Stimulated activated CD8-positive, alpha-beta memory T cell treated with anti-CD3 and anti-CD28 coated beads, Interleukin-12 subunit alpha, Interleukin-12 subunit beta, amount 100 ng/mL, for 4 hours (primary cell): ENCODE results near the gene ADCY1.

Source experiments
- DNase-seq: peaks from one replicate; pipeline ENCODE4 v3.0.0-alpha.2; 2020; ENCODE audit warnings: low read depth

ADCY1 gene

GRCh38 chr7:45625714-45626440 is 51.7 kb downstream of the ADCY1 start:
- DNase-seq, result no peak

DNA sequence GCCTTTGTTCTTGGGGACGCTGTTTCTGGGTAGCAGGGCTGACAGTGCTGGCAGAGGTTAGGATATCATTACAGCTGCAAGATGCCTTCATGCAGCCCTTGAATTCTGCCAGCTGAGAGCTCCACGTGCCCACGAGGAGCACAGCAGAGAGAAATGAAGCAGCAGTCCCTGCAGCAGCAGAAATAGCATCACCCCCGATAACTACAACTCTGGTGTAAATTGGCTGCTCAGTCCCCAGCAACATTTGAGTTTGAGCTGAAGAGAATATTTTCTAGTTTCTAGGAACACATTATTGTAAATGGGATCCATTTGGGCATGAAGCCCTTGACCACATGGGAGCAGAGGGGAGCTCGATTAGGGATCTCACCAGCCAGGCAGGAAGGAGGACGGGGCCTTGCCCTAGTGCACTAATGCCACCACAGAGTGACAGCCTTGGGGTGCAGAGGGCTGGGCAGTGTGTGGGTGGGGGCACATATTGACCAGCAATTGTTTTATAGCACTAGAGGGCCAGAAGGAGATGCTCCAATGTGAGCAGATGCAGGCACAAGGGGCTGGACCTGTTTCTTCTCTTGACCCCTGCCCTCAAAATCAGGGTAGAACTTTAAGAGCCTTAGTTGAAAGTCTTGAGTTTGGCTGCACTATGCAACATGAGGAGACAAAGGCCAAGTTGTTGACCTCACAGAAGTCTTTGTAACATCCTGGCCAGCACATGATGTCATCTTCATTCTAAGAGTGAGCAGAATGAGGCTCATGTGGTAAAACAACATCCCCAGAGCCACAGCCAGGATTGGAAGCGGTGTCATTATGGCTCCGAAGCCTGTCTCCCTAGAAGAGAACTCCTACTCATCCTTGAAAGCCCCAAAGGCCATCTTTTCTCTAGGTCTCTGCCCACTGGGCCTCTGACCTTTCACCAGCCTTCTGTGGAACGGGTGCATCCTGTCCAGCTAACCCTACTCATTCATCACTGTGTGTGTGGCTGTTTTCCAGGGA is 52.6 kb downstream of the ADCY1 start:
- no peak for DNase-seq

DNA sequence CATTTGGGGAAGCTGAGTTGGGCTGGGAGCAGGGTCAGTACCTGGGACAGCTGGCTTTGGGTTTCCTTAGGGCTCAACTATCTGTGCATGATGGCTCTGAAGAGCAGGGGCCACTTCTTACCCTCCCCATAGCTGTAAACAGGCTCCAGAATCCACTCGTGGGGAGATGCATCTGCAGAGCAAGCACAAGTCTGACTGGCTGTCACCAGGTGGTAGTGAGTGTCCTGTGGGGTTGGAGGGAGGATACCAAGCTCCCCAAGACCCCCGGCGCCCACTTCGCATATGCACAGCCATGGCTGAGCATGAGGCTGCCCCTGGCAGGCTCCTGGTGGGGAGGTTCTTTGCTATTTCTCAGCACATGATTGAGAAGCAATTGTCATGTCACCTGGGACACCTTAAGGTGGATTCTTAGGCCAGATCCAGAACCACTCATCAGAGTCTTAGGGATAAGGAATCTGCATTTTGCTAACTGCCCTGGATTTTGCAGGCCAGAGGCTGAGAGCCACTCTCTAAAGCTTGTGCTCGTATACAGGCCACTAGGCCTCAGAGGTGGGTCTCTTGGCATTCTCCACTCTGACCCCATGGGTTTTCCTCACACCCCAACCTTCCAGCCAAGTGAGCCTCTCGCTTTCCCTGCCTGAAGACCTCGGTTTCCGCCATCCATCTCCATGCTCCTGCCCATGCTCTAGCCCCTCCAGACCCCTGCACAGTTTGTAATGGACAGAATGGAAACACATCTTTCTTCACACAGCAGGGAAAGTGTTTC is 53.7 kb downstream of the ADCY1 start:
- DNase-seq, result no peak

GRCh38 chr7:45631569-45631968 is 57.4 kb downstream of the ADCY1 start:
- DNase-seq, result no peak

DNA sequence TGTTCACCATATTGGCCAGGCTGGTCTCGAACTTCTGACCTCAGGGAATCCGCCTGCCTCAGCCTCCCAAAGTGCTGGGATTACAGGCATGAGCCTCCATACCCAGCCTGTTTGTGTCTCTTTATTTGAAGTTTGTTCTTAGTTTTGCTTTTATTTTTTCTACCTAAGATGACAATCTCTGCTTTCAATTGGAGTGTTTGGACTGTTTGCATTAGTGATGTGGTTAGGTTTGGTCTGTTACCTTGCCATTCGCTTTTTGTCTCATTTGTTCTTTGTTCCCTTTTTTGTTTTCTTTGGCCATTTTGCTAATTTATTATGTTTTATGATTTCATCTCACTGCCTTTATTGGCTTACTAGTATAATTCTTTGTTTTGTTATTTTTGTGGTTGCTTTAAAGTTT is 62.6 kb downstream of the ADCY1 start:
- DNase-seq, result no peak

DNA sequence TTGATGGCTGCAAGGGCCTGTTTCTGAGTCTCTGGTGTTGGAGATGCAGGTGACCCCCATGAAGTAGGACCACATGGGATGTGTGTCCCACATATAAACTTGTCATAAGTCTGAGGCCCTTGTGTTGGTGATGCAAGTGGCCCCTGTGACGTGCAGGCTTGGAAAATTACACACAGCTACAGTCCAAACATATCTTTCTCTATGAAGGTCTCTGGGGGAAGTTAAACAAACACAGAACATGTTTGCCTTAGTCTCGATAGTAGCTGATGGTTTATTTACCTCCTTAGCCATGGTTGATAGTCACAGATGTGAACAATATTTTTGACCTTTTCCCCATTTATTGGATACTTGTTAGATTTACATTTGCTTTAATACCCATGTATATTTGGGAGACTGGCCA is 64.7 kb downstream of the ADCY1 start:
- no peak for DNase-seq

DNA sequence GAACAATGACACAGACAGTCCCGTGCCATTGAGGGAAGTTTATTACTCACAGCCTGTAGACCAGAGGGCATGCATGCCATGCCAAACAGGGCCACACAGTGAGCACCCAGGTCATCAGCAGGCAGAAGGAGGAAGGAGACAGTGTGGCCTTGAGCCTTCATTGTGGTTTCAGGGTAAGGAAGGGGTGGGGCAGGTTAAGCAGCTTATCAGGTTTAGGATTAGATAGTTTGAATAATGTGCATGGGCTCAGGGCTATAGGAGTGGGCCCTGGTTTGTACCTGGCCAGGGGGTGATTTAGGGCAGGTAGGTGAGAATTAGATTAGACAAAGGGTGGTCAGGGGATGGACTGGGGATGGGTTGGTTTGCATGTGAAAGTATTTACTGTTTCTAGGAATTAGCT is 67.9 kb downstream of the ADCY1 start:
- DNase-seq, result no peak

DNA sequence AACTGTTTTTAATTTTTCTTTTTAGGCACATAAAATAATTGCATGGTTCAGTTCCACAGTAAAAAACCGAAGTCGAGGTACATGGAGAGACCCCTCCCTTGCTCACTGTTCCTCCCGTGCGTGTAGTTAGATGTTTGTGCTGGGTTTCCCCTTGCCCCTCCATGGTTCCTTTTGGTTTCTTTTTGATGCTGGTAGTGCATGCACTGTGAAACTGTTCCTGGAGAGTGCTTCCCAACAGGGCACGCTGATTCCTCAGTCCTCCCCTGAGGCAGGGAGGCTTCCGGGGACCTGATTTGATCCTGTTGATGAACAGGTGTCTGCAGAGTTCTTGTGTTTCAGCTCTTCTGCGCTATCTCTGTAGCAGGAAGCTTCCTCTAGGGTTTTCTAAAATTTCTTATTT is 69.5 kb downstream of the ADCY1 start:
- DNase-seq, result no peak

DNA sequence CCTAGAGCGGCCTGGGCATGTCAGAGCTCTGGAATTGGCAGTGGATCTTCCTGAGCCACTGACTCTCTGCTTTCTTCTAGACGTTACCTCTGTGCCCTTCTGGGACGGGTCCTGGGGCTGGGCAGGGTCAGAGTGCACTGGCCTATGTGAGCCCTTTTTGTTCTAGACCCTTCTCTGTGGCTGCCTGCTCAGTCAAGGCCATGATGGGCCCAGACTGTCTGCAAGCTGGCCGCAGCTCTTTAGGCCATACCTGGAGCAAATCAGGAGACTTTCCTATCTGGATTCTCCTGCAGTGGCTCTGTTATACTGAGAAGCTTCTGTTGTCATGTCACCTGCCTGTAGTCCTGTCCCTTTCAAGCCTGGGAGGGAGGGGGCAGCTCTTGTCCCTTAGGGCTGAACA is 70.1 kb downstream of the ADCY1 start:
- DNase-seq, result no peak

DNA sequence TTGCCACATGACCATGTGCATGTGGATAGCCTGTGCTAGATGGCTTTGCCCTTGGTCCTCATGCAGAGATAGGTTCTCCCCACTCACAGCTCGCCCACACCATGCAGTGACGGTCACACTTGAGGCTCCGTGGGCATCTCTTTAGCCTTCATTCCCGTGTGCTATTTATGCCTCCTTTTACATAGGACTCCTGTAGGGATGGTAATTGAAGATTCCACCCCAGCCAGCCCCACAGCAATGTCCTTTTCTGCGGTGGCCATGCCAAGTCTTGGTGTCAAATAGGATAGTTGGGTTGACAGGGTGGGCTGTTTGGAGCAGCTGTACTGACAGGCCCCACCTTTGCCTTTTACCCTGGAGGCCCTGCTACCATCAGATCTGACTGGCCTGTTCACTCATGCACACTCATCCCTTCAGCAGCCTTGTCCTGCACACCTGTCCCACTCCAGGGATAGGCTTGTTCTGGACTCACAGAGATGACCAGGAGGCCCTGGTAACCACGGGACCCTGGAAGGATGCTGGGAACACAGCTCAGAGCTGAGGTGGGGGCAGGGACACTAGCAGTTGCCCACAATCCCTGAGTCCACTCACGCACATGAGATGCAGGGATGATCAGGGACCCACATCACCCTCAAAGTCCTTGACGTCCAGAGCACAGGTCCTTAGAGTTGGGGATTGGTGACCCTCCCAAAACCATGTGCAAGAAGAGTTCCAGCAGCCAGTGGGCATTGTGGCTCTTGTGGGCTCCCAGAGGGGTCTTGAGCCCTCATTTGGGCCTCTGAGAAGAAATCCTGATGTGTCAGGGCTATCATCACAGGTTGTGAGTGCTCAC is 71.2 kb downstream of the ADCY1 start:
- no peak for DNase-seq

DNA sequence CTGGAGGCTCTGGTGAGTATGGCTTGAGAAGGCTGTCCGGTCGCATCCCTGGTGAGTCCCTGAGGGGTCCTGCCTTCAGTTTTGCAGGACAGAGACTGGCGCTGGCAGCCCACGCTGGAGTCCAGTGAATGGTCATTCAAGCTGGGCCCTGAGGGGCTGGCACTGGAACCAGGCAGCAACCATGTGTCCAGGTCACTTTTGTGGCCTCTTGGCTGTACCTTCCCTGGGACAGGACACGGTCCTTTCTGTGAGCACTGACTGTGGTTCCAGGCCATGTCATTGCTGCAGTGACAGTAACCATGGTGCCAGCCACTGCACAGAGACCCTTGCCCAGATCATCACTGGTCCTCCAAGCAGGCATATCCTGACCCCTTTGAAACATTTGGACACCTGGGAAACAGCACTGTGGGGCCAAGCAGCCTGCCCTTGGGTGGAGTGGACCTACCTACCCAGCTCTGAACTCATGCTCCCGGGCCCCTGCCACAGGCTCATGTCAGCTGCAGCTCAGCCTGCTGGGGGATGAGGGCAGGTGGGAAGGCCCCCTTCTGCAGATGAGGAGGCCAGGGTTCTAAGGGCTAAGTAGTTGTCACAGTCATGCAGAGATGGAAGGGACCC is 72.1 kb downstream of the ADCY1 start:
- DNase-seq, result no peak

GRCh38 chr7:45646996-45647825 is 73.0 kb downstream of the ADCY1 start:
- DNase-seq, result no peak

DNA sequence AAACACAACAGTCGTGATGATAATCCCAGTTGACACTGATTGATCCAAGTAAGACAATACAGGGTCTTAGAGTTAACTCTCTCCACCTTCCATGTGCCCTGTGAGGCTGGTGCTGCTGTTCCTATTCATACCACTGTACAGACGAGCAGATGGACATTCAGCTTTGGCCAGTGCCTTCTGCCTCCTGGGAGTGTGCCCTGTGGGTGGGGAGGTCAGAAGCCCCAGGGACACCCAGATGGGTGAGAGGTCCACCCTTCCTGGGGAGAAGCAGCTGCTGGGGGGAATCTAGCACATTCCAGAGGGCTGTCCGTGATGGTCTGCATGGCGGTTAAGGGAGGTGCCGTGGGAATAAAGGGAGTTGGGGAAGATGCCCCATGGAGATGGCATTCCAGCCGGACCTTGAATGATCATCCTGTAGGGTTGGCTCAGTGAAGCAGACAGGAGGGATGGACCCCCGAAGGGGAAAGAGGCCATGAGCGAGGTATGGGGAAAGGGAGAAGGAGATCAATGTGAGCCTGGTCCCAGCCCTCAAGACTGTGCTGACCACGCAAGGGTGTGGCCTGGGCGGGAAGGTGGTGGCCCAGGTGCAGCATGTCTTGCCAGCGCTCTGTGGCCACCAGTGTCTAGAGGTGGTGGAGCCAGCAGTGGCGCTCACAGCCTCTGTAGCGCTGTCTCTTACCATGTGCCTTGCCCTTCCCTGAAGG is 74.0 kb downstream of the ADCY1 start:
- no peak for DNase-seq

DNA sequence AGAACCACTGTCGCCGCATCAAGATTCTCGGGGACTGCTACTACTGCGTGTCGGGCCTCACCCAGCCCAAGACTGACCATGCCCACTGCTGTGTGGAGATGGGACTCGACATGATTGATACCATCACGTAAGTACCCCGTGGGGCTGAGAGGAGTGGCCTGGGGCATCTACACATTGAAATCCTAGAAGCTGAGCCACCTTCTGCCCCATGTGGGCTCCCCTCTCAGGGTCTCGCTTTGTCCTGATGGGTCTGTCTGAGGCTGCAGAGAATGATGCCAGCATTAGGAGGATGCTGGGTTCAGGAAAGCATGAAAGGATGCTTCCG is 74.5 kb downstream of the ADCY1 start:
- DNase-seq, result no peak

- no peak for DNase-seq
Measured at GRCh38 chr7:45649560-45650346, 75.6 kb downstream of the ADCY1 start.

DNA sequence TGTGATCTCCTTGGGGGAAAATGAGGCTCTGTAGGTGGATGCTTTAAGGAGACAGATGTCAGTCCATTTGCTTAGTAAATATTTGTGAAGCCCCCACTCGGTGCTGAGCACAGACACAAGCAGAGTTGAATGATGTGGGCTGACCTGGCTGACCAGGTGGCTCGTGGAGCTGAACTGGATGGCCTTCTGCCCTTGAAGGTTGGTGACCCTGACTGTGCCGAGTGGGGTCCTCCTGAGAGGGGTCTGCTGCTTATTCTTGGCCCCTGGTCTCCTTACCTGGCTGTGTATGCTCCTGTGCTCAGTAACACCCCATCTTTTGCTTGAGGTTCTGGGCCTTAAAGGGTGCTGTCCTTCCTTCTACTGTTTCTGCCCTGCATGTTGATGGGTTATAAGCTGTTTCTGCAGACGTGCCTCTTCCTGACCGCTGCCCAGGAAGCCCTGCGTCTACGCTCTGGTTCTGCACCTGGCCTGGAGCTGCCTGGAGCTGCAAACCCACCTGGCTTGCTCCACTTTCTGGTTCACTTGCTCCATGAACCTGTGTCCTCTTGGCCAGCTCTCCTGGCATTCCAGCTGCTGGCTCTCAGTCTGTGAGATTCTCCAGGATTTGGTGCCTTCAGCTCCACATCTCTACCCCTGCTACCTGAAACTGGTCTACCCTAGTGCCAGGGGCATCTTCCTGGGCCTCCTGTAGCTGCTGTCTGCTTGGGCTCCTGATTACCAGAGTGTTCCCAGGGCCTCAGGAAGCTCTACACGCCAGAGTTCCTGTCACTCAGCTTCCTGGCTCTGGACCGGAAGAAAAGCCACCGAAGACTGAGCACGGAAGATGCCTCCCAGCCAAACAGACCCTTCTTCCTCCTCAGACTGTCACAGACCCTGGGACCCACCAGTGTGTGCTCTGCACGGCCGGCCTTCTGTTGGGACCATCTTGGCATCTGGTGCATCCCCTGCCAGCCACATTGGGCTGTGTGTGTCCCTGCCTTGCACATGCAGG is 76.5 kb downstream of the ADCY1 start:
- DNase-seq, result no peak

- DNase-seq, result no peak
Measured at GRCh38 chr7:45651540-45651939, 77.4 kb downstream of the ADCY1 start.

DNA sequence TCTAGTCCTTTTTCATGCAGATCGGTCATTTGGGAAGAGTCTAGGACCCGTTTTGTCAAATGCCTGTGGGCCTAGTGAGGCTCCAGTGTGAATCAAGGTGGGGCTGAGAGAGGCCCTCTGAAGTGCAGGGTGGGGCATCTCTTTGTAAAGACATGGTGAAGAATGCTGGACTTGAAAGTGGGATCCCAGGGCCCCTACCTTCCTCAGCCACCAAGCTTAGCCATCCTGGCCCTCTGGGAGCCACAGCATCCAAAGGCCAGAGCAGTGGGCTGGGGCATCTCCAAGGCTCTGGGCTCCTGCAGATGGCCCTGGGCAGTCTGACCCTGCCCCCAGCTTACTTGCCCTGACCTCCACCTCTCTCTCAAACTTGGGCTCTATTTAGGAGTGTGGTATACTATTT is 78.5 kb downstream of the ADCY1 start:
- DNase-seq, result no peak
